Left lung (tissue), 10 donors: ENCODE results near the gene DDX41. TPM values are rescaled to one million over a fixed set of nuclear protein-coding genes. Genes with fewer than 3 reads are reported as not detected.

Experiments
- ATAC-seq: fragments of 200-7000 bp; cut with Tn5 transposase; one replicate; pipeline ENCODE4 v1.9.1; 2020; ENCODE audit warnings: moderate library complexity
- DNase-seq, 4 donors: peaks; one replicate each; pipeline ENCODE4 v3.0.0-alpha.2; 2013 to 2020
- H3K27ac ChIP-seq, 2 donors: fragments of 200-600 bp; sonication (generic) in 1 of 2; one replicate each; pipeline versions ENCODE4 v1.5.0 to v1.8.0; 2020 to 2021
- H3K27me3 ChIP-seq, 2 donors: fragments of 200-600 bp; sonication (generic) in 1 of 2; one replicate each; pipeline versions ENCODE4 v1.5.0 to v1.8.0; 2020 to 2021
- H3K36me3 ChIP-seq, 2 donors: fragments of 200-600 bp; sonication (generic) in 1 of 2; one replicate each; pipeline versions ENCODE4 v1.5.0 to v1.8.0; 2020 to 2021
- H3K4me1 ChIP-seq, 2 donors: fragments of 200-600 bp; one replicate each; pipeline ENCODE4 v1.8.0; 2021
- H3K4me3 ChIP-seq, 2 donors: fragments of 200-600 bp; sonication (generic) in 1 of 2; one replicate each; pipeline versions ENCODE4 v1.5.0 to v1.8.0; 2020 to 2021; ENCODE audit warnings: mild to moderate bottlenecking in 1 of 2
- H3K9me3 ChIP-seq, 2 donors: fragments of 200-600 bp; sonication (generic) in 1 of 2; one replicate each; pipeline versions ENCODE4 v1.5.0 to v1.8.0; 2020 to 2021
- intact Hi-C, 2 donors: fragments of 100-400 bp; cut with DNase I; formaldehyde crosslinking; loops; one replicate each; pipeline versions ENCODE4 v1.11.2 to v1.14.2; 2022
- polyA plus RNA-seq, 6 donors: library from polyadenylated mRNA; unstranded; fragments of 120-200 nt; gene quantifications; one replicate each; pipeline ENCODE4 v1.2.1, GENCODE V29; 2013; ENCODE audit not compliant: insufficient read length in 6 of 6
- total RNA-seq, 2 donors: library from RNA; stranded (reverse); fragmentation: NEBNext Ultra II Directional; extraction: Animal tissue kit (Norgen Biotek cat#: 25700); gene quantifications; one replicate each; pipeline ENCODE4 v1.2.1, GENCODE V29; 2021
- TF ChIP-seq, protein P1 (sequence below), 2 donors: fragments of 200-600 bp; sonication (generic) in 1 of 2; IDR thresholded peaks; one replicate each; pipeline versions ENCODE4 v1.5.0 to v1.8.0; 2021; ENCODE audit warnings: antibody characterized with exemption in 2 of 2
- donor health status: DM: no; HTN: yes; CAD: no.
- donor health status: DM: no; HTN: no; CAD: no.

Gene DDX41
- total and polyA plus RNA-seq, 8 donors: 65.9 to 90.2 (median 81.9) TPM

GRCh38 chr5:177491983-177492746 lies 24.6 kb downstream of the DDX41 start:
- Histone ChIP-seq H3K27ac (no peak overlapping the region), H3K27me3 (no peaks in the 10 kb centered on the region), H3K9me3 (no peaks in the 10 kb centered on the region), H3K4me1 (peaks cover 32 to 62% of the 10 kb centered on the region in 2 donors), H3K36me3 (peaks cover 0 to 61% of the 10 kb centered on the region in 2 donors), H3K4me3 (no peak overlapping the region)
- DNase-seq (peak in 1 of 4 donors; percentile 76), ATAC-seq (no peak)
- TF ChIP-seq, protein P1, sequence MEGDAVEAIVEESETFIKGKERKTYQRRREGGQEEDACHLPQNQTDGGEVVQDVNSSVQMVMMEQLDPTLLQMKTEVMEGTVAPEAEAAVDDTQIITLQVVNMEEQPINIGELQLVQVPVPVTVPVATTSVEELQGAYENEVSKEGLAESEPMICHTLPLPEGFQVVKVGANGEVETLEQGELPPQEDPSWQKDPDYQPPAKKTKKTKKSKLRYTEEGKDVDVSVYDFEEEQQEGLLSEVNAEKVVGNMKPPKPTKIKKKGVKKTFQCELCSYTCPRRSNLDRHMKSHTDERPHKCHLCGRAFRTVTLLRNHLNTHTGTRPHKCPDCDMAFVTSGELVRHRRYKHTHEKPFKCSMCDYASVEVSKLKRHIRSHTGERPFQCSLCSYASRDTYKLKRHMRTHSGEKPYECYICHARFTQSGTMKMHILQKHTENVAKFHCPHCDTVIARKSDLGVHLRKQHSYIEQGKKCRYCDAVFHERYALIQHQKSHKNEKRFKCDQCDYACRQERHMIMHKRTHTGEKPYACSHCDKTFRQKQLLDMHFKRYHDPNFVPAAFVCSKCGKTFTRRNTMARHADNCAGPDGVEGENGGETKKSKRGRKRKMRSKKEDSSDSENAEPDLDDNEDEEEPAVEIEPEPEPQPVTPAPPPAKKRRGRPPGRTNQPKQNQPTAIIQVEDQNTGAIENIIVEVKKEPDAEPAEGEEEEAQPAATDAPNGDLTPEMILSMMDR (IDR thresholded peaks at IDR 0.05): no peak
- intact Hi-C loops: no loop called here

GRCh38 chr5:177491429-177491945 lies 25.3 kb downstream of the DDX41 start:
- peaks cover 29 to 59% of the 10 kb centered on the region in 2 donors for H3K4me1 ChIP-seq
- peaks cover 0 to 68% of the 10 kb centered on the region in 2 donors for H3K36me3 ChIP-seq
- DNase-seq: peak in 2 of 4 donors; percentile 46 to 85

GRCh38 chr5:177490992-177491391 lies 25.8 kb downstream of the DDX41 start:
- intact Hi-C loops: no loop called here
- Histone ChIP-seq H3K36me3 (peaks cover 0 to 73% of the 10 kb centered on the region in 2 donors), H3K27ac (no peak overlapping the region), H3K4me3 (no peak overlapping the region), H3K9me3 (no peaks in the 10 kb centered on the region), H3K4me1 (peaks cover 24 to 54% of the 10 kb centered on the region in 2 donors), H3K27me3 (no peaks in the 10 kb centered on the region)
- peak in 1 of 4 donors; percentile 76 for DNase-seq
- TF ChIP-seq, protein P1 (IDR thresholded peaks at IDR 0.05): no peak
- no peak for ATAC-seq

More at GRCh38 chr5:177491429-177491945, 25.3 kb downstream of the DDX41 start:
- ATAC-seq: no peak
- Histone ChIP-seq H3K27ac (no peak overlapping the region), H3K9me3 (no peaks in the 10 kb centered on the region), H3K27me3 (no peaks in the 10 kb centered on the region), H3K4me3 (no peak overlapping the region)
- TF ChIP-seq, protein P1 (IDR thresholded peaks at IDR 0.05): peak; percentile 47 to 69
- intact Hi-C loops: no loop called here

GRCh38 chr5:177490311-177490991 lies 26.3 kb downstream of the DDX41 start:
- ATAC-seq: no peak

More at GRCh38 chr5:177490311-177490991, 26.3 kb downstream of the DDX41 start:
- H3K9me3 ChIP-seq: no peaks in the 10 kb centered on the region
- TF ChIP-seq, protein P1 (IDR thresholded peaks at IDR 0.05): no peak
- peaks cover 0 to 78% of the 10 kb centered on the region in 2 donors for H3K36me3 ChIP-seq
- H3K4me1 ChIP-seq: peaks cover 19 to 49% of the 10 kb centered on the region in 2 donors
- no peak overlapping the region for H3K4me3 ChIP-seq
- H3K27ac ChIP-seq: no peak overlapping the region
- intact Hi-C loops: no loop called here
- no peak for DNase-seq
- no peaks in the 10 kb centered on the region for H3K27me3 ChIP-seq
